Activated CD4-positive, alpha-beta T cell treated with anti-CD3 and anti-CD28 coated beads, Interleukin-2, amount 50 U/mL, for 24 hours (primary cell): ENCODE data around the gene KIF1A.
"Not testable (repeated sequence)": the region's sequence is repeated elsewhere in the genome, so short reads cannot be mapped to it uniquely, and the experiment has no call there.

Experiments used
- DNase-seq, 2 donors: peaks; one replicate each; pipeline ENCODE4 v3.0.0-alpha.2; 2020; ENCODE audit warnings: low read depth in 1 of 2, low spot score in 1 of 2

Gene KIF1A

DNA sequence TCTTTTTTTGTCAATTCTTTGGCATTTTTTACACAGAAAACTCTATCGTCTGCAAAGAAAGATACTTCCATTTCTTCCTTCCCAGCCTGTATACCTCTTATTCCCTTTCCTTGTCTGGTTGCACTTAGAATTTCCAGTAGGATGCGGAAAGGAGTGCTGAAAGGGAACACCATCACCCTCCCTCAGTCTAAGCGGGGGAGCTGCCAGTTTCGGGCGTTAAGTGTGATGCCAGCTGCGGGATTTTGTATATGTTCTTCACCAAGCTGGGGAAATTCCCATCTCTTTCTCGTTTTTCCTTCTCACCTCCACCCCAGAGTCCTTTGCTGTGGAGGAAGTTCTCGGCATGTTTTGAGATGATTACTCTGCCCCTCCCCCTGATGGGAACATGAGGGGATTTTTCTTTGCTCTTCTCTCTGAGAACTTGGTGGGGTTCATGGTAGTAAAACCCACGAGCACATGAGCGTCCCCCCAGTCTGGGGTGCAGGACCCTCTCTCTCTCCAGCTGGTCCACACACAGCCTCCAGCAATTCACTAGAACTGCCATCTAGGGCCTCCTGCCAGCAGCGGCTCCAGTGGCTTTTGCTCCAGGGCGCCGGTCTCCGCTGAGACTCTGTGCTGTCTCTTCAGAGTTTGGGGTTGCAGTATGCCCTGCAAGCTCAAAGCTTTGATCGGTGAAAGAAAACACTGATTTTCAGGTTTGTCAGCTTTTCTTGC, 112.8 kb downstream of the KIF1A start:
- no peak for DNase-seq

DNA sequence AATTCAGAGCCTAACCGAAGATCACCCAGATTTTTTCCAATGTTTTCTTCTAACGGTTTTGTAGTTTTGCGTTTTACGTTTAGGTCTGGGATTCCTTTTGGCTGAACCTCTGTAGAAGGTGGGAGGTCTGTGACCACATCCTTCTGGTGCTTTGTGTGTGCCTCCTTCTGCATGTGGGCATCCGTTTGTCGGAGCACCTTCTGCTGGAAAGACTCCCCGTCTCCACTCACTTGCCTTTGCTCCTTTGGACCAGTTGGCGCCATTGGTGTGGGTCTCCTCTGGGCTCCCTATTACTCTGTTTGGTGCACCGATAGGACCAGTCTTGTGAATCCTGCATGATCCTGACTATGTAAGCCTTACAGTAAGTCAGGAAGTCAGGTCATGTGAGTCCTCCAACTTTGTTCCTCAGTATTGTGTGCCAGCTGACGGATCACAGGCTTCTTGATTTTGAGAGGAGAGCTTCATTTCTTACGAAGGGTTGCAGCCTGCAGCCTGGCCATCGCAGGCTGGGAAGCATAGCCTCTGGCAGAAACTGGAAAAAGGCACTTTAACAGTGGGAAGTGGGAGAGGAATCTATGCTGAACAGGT, 114.7 kb downstream of the KIF1A start:
- no peak for DNase-seq

DNA sequence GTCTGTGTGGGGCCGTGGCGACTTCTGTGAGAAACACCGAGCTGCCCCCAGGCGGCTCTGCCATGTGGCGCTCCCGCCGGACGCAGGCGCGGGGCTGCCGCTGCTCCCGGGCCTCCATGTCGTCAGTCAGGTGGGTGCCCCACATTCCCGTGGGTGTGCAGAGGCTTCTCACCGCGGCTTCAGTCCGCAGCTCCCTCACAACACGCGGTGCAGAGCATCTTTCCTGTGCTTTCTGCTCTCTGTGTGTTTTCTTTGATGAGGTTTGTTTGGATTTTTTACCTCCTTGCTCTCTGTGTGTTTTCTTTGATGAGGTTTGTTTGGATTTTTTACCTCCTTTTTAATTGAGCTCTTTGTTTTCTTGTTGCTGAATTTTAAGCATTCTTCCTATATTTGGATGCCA, 115.4 kb downstream of the KIF1A start:
- no peak for DNase-seq

DNA sequence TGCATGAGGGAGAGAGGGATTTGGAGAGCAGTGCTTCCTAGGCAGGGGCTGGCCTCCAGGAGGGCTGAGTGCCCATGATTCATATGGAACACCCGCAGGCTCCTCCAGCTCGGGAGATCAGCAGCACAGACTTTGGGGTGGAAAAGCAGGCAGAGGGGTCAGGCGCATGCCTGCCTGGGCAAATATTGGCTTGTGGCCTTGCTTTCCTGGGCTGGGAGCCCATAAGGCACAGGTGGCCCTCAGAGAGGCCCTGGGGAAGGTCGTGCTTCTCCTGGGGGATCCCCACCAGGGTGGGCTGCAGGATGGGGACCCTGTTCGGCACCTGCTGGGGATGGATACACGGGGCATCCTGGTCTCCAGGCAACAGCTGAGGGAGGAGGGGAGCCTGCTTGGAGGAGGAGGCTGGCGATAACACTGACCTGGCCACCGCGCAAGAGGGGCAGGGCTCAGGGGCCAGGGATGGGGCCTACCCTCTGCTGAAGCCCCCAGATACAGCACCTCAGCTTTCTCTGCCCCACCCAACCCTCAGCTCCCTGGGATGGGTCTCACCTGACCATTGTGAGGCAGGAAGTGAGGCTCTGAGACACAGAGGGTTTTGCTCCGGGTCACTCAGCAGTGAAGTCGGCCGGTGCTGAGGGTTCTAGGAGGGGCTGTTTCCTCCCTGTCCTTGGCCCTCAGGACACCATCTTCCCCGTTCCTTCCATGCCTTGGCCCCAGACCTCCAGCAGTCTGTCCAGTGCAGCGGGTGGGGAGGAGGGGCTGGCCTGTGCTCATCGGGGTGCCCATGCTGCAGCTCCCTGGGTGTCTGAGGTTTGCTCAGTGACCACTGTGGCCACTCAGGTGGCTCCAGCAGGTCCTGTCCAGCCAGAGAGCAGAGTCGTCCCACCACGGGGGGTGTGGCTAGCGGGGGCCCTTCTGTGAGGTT, 116.3 kb downstream of the KIF1A start:
- no peak for DNase-seq

DNA sequence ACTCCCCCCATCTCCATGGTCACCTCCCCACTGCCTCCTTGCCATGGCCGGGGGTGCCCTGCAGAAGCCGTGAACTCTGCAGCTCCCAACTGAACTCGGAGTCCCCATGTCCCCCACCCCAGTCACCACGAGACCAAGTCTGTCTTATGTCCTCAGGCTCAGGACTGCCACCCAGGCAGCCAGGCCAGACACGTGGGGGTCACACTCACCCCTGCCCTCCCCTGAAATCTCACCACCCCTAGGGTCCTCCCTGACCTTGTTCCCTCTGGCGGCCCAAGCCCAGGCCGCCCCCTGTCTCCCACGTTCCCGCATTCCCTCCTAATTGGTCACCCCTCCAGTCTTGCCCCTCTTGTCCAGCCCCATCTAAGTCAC, 117.4 kb downstream of the KIF1A start:
- no peak for DNase-seq

DNA sequence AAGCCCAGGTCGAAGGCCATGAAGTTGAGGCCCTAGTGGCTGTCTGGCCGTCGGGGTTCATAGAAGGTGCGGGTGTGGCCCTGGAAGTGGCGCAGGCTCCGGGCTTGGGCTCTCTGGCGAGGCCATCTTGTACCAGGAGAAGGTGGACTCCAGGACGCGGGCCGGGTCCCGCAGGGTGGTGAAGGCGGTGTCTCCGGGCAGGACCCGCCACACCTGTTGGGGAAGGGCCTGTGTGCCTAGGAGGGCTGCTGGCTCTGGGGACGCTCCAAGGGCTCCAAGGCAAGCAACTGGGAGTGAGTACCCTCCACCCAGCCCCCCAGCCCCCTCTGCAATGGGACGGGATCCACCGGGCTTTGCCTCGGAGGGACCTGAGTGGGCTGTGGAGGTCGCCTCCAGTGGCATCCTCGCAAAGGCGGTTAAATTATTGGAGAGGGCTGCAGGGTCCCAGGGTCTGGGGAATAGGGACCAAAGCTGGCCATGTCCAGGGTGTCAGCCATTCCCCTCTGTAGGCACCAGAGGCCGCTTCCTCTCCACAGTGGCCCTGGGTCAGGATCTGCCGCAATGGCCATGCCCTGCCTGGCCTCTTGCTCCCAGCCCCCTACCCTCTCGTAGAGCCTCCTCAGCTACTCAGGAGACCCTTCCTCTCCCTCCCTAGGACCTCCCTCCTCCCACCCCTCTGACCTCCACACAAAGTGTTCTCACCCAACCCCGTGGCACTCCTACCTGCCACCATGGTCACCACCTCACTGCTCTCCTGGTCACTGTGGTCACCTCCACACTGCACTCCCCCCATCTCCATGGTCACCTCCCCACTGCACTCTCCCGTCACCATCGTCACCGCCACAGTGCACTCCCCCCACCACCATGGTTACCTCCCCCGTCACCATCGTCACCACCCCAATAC, 118.0 kb downstream of the KIF1A start:
- no peak for DNase-seq

DNA sequence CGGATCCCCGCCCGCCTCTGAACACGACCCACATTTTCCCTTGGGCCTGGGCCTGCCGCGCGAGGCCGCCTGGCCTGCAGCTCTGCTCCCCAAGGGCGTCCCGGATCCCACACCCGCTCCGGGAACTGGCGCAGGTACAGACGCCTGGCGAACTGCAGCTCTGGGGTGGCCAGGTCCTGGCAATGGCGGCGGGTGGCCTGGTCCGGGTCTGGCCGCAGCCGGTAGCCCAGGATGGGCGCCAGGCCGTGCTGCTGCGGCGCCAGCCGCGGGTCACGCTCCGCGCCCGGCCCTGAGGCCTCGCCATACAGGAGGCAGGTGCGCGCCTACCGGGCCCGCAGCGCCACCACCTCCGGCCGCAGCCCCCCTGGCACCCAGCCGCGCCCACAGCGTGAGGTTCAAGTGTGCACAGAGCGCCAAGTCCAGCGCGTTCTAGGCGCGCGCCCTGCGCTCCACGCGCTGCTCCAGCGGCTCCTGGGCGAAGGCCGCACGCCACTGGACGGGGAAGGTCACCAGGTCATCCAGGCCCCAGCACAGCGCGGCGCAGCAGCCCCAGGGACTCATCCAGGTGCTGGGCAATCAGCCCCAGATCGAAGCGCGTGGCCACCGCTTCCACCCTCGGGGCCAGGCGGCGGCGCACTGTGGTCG, 118.8 kb downstream of the KIF1A start:
- DNase-seq, result no peak

DNA sequence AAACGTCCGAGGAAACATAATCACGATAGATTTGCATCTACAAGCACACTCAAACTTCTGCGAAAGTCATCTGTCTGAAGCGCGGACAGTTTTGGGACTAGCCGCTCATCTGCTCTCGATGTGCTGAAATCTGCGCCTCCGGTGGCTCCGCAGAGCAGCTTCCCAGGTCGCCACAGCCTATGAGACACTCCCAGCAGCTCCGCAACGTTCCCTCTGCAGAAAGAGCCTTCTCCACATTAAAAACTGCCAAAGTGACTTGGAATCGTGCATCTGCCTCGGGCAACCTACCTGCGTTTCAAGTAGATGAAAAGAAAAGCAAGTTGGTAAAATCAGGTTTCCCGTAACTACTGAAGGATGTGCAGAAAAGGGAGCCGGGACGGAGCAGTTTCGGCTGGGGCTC, 119.4 kb downstream of the KIF1A start:
- not testable (repeated sequence) for DNase-seq

DNA sequence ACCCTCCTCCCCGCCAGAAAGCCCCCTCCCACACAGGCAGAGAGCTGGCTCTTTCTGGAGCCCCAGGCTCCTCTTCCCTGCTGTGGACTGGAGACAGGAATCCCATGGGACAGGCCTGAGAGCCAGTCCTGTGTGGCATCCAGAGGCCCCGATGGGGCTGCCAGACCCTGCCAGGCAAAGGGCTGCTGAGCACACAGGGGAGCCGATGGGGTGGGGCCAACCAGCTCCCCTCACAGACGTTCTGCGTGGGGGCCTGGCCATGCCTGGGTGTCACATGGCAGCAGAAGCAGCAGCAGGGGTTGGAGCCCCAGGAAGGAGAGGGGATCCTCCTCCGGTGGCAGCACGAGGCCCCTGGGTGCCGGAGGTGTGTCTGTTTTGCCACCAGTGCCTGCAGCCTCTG, 120.2 kb downstream of the KIF1A start:
- not testable (repeated sequence) for DNase-seq

DNA sequence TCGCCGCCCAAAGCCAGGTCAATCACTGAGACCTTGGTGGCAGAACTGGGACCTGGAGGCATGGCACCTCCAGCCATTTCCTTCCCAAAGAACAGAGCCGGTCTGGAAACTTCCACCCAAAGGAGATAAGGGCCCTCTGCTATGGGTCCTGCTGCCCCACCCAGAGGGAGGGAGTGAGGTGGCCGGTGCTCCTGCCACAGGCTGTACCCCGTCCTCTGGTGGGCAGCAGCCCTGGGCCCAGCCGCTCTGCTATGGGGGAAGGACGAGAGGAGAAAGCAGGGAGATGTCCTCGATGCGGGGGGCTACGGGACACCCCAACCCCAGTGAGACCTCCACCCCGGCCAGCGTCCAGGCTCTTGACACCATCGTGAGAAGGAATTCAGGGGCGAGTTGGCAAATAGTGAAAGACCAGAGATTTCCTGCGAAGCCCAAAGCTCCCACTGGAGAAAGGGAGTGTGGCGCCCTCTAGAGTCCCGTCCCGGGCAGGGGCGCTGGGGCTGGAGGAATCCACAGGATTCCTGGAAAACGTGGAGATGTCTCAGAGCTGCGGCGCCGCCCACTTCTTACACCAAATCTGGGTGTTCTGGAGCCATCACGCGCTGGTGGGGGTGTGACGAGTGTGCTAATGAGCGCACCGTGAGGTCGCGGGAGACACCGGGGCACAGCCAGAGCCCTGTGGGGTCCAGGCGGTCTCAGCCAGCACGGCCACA, 121.0 kb downstream of the KIF1A start:
- not testable (repeated sequence) for DNase-seq

DNA sequence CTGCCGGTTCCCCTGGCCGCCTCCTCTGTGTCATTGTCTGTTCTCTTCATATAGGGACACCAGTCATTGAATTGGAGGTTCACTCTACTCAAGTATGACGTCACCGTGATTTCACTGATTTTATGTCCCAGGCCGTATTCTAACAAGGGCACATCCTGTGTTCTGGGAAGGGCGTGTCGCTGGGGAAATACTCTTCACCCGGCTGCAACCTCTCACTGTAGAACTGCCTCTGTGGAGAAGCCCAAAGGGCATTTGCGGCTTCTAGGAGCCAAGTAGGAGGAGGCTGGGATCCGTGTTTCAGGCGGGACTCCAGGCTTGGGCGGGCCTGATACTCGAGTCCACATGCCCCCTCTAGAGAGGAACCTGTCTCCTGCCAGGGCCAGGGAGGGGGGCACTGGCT, 123.5 kb downstream of the KIF1A start:
- DNase-seq, result not testable (repeated sequence)

DNA sequence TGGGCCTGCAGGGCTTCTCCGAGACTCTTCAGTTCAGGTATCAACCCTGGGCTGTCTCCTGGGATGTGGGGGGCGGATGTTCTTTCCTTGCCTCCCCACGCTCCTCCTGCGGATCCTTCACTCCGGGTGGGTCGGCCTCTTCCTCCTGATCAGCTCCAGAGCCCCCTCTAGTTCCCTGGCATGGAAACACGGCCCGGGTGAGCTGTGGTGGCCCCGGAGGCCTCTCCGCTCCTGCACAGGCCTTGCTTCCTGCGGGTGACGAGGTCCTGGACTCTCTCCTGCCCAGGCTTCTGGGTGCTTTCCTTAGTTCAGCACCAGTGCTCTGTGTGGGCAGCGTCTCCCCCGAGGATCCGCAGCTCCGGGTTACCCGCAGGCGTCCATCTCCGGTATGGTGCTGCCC, 124.4 kb downstream of the KIF1A start:
- not testable (repeated sequence) for DNase-seq

DNA sequence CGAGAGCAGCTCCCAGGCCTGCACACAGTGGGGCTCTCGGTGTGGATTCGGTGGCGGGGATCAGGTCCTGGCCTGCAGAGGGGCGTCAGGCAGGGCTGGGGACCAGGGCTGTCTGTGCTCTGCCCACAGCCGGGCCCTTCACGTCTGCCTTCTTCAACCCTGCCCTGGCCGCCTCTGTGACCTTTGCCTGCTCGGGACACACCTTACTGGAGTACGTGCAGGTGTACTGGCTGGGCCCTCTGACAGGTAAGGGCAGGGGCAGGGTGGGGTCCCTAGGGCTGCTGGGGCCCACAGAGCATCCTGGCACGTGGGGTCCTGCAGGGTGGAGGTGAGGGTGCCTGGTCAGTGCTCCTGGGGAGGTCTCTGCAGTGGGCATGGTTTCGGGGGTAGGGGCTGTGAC, 125.7 kb downstream of the KIF1A start:
- DNase-seq, result not testable (repeated sequence)

DNA sequence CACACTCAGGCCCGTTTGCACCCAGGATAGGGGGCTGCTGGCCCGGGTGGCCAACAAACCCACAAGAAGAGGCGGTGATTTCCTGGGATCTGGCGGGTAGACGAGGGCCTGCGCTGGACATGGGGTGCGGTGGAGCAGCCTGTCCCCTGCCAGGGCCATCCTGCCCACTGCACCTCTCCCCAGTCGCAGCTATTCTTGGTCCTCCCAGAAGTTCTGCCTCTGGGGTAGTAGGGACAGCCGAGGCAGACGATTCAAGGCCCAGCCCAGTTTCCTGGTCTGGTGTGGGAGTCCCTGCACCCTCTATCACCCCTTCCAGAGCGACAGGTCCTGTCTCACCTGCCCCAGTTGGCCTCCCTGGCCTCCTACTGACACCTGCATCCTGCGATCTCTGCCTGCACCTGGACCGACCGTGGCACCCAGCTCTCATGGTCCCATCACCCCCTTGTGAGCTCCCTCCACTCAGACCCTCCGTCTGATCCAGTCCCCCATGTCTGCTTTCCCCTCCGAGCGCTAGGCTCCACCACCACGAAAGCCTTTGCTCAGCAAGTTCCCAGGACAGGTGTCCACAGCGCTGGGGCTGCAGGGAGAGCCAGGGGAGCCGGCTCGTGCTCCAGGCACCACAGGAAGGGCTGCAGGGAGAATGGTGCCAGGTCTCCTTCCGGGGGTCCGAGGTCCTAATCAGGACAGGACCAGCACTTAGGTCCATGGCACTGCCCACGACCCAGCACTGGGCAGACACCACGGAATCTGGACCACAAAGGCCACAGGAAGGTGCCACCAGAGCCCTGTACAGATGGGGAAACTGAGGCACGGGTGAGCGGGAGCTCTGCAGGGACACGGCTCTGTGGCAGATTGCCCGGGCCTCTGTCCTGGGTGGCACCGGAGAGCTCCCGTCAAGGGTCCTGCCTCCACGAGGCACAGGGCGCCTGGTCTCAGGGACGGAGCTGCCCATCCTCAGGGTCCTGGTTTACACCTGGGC, 127.1 kb downstream of the KIF1A start:
- not testable (repeated sequence) for DNase-seq

DNA sequence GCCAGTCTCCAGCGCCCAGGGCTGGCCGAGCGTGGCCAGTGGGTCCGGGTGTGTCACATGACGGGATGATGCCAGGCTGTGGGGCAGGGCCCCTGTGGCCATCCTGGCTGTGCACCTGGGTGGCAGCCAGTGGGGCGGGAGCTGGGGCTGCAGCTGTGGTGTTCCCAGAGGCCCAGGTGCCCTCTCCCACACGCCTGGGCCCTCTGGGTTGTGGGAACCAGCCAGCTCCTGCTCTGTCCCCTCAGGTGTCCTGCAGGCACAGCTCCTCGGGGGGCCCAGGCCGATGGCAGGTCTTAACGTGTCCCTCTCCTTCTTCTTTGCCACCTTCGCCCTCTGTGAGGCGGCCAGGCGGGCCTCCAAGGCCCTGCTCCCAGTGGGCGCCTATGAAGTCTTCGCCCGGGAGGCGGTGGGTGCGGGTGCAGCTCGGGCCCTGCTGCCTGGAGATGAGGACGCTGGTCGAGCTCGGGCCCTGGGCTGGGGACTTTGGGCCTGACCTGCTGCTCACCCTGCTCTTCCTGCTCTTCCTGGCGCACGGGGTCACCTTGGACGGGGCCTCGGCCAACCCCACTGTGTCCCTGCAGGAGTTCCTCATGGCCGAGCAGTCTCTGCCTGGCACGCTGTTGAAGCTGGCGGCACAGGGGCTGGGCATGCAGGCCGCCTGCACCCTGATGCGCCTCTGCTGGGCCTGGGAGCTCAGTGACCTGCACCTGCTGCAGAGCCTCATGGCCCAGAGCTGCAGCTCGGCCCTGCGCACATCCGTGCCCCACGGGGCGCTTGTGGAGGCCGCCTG, 128.2 kb downstream of the KIF1A start, which contains the start of gene AQP12A:
Gene AQP12A (plus strand): TSS at position 236 of the 790 bp plus-strand sequence. CDS start 48 bp downstream, at position 284.
- DNase-seq, result not testable (repeated sequence)

DNA sequence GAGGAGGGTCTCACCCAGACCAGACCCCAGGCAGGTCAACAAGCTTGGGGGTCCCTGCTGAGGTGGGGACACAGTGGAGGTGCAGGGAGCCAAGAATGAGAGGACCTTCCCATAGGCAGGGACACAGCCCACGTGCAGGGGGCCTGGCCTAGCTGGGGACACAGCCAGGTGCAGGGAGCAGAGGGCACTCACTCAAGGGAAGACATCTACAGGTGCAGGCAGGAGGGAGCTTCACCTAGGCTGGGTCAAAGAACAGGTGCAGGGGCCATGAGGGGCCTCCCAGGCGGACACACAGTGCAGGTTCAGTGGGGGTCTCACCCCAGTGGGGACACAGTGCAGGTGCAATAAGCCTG, 129.0 kb downstream of the KIF1A start:
- not testable (repeated sequence) for DNase-seq

DNA sequence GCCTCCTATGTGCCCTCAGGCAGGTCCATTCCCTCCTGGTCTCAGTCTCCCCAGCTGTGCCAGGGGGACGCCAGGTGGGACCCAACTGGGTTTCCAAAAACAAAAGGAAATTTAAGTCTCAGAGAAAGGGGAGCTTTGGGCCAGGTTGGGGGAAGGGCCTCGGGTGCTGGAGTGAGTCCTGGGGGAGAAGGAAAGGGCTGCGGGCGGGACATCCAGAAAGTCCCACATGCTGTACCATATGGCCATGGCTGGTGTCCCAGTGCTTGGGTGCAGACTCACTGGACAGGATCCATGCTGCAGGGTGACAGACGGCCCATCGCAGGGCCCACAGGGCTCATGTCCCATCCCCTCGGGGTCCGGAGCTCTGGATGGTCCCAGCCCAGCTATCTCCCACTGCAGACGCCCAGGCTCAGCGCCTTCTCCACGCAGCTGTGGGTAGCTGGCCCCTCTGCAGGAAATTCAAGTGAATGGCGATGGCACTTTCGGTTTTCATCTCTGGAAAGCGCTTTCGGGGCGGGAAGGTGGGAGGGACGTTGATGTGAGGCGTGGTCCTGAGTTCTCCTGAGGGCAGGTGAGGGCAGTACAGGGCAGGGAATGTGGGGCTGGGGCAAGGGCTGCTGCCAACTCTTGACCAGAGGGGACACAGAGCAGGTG, 129.5 kb downstream of the KIF1A start:
- DNase-seq, result not testable (repeated sequence)
